ENCODE results near the gene SESN2. TPM values are rescaled to one million over a fixed set of nuclear protein-coding genes. Genes with fewer than 3 reads are reported as not detected.

SESN2 gene
- total RNA-seq, 1 experiment from 2014 or later = 12.2 TPM

GRCh38 chr1:28249013-28249865, 10.1 kb upstream of the SESN2 start:
- ChIA-PET CTCF (interaction anchor here (0.5 to 1.7 kb wide), 12 partner anchors 10 to 268 kb away, joined by 3 to 13 read pairs (median 6); partner anchors contain the start of genes MED18 and SESN2), POLR2A (ENCODE audit: unreplicated experiment) (interaction anchor here (0.5 to 1.9 kb wide), 10 partner anchors 53 to 400 kb away, joined by 3 to 14 read pairs (median 6); partner anchors contain the start of genes MED18, PHACTR4 and RCC1)
- Histone ChIP-seq H3K27ac (peak overlapping the region; percentile 100), H3K36me3 (ENCODE audit: low read depth) (no peaks in the 10 kb centered on the region), H3K4me2 (peak overlapping the region; percentile 93), H3K4me1 (replicated peaks; ENCODE audit: insufficient read depth) (peaks cover 31% of the 10 kb centered on the region), H4K20me1 (ENCODE audit: insufficient read depth) (no peaks in the 10 kb centered on the region), H3F3A (ENCODE audit: insufficient read depth, low read depth) (peaks cover 41% of the 10 kb centered on the region), H3K27me3 (ENCODE audit: insufficient read depth, low read depth) (no peaks in the 10 kb centered on the region), H3K4me3 (peak overlapping the region; percentile 49; the same call in 1 of the 2 replicates), H3K79me2 (ENCODE audit: low read depth) (0 out of 2 replicates have a peak, but pooled peaks cover 3% of the 10 kb centered on the region), H3K9me3 (ENCODE audit: insufficient read depth, low read depth) (no peaks in the 10 kb centered on the region), H2AFZ (no peak overlapping the region), H3K9me2 (ENCODE audit: insufficient read depth) (no peaks in the 10 kb centered on the region)
- TF ChIP-seq EZH2 (IDR thresholded peaks at IDR 0.05; ENCODE audit: low read depth) = no peak
- TF ChIP-seq, protein P1, sequence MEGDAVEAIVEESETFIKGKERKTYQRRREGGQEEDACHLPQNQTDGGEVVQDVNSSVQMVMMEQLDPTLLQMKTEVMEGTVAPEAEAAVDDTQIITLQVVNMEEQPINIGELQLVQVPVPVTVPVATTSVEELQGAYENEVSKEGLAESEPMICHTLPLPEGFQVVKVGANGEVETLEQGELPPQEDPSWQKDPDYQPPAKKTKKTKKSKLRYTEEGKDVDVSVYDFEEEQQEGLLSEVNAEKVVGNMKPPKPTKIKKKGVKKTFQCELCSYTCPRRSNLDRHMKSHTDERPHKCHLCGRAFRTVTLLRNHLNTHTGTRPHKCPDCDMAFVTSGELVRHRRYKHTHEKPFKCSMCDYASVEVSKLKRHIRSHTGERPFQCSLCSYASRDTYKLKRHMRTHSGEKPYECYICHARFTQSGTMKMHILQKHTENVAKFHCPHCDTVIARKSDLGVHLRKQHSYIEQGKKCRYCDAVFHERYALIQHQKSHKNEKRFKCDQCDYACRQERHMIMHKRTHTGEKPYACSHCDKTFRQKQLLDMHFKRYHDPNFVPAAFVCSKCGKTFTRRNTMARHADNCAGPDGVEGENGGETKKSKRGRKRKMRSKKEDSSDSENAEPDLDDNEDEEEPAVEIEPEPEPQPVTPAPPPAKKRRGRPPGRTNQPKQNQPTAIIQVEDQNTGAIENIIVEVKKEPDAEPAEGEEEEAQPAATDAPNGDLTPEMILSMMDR (conservative IDR thresholded peaks at IDR 0.05) = no peak
- TSS peak; percentile 10 for BruUV-seq (replicated peaks)
- DNase-seq = peak; percentile 66 to 87
- intact Hi-C loops (cut with micrococcal nuclease; ENCODE audit: unreplicated experiment) = loop anchor here (1.0 to 5.0 kb wide), 6 partner anchors 80 to 628 kb away; partner anchors contain the start of genes MED18 and RCC1

DNA sequence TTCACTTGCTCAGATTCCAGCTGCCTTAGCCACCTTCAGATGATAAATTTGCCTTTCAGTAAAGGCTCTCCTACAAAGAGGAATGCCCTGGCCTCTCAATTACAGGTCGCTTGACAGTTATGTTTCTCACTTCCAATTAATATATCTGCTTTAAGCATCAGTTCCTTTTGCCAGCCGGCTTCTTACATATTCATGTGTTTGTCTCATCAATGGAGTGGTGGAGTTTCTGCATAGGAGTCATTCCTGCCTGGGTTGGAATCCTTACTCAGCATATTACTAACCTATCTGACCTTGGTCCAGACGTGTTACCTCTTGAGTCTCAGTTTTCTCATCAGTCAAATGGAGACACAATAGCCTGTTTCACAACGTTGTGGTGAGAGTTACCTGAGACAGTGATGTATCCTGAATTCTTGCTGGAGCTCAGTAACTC, 9.4 kb upstream of the SESN2 start:
- Histone ChIP-seq H3K36me3 (ENCODE audit: low read depth) (no peaks in the 10 kb centered on the region), H3F3A (ENCODE audit: insufficient read depth, low read depth) (peaks cover 41% of the 10 kb centered on the region), H4K20me1 (ENCODE audit: insufficient read depth) (no peaks in the 10 kb centered on the region), H3K9me3 (ENCODE audit: insufficient read depth, low read depth) (no peaks in the 10 kb centered on the region), H3K4me3 (no peak overlapping the region), H2AFZ (no peak overlapping the region), H3K4me2 (peak overlapping the region; percentile 93), H3K27ac (peak overlapping the region; percentile 100), H3K27me3 (ENCODE audit: insufficient read depth, low read depth) (no peaks in the 10 kb centered on the region), H3K4me1 (replicated peaks; ENCODE audit: insufficient read depth) (peaks cover 31% of the 10 kb centered on the region), H3K79me2 (ENCODE audit: low read depth) (0 out of 2 replicates have a peak, but pooled peaks cover 3% of the 10 kb centered on the region), H3K9me2 (ENCODE audit: insufficient read depth) (no peaks in the 10 kb centered on the region)
- intact Hi-C loops (cut with micrococcal nuclease; ENCODE audit: unreplicated experiment) = loop anchor here (1.0 to 5.0 kb wide), 6 partner anchors 79 to 627 kb away; partner anchors contain the start of genes MED18 and RCC1
- BruUV-seq (replicated peaks) = no TSS peak
- ChIA-PET CTCF (interaction anchor here (1.2 to 1.7 kb wide), 3 partner anchors 110 to 267 kb away, joined by 7 to 13 read pairs (median 8); no protein-coding TSS in a partner anchor), POLR2A (ENCODE audit: unreplicated experiment) (interaction anchor here (0.5 to 1.9 kb wide), 4 partner anchors 52 to 332 kb away, joined by 4 to 14 read pairs (median 8); partner anchors contain the start of genes PHACTR4 and RCC1)
- no peak for DNase-seq
- no peak for TF ChIP-seq EZH2 (IDR thresholded peaks at IDR 0.05; ENCODE audit: low read depth)
- TF ChIP-seq, protein P1 (conservative IDR thresholded peaks at IDR 0.05) = no peak

DNA sequence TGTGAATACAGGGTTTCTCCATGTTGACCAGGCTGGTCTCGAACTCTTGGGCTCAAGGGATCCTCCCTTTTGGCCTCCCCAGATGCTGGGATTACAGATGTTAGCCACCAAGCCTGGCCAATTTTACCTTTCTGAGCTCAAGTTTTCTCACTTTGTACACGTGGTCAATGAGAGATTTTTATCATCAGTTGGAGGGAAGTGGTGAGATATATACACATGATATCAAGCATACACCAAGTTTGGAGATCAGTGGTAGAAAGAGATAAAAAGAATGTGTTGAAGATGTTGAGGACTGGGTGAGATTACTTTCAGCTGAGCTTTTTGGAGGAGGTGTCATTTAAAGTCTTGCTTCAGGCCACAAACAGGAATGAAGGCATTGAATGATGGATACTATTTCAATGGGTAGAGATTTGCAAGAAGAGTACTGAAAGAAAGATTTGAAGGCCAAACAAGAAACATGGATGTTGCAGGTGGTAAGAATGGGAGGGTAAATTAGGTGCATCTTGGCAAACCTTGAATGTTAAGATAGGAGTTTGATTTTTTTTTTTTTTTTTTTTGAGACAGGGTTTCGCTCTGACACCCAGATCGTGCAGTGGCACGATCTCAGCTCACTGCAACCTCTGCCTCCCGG, 3.0 kb upstream of the SESN2 start:
- H3K4me2 ChIP-seq = no peak overlapping the region
- H3K9me2 ChIP-seq (ENCODE audit: insufficient read depth) = no peaks in the 10 kb centered on the region
- H3K9me3 ChIP-seq (ENCODE audit: insufficient read depth, low read depth) = no peaks in the 10 kb centered on the region
- no peak overlapping the region for H3K27ac ChIP-seq
- ChIA-PET POLR2A (ENCODE audit: unreplicated experiment) (interaction anchor here (0.6 kb wide), 1 partner anchor 74 kb away, joined by 6 read pairs; no protein-coding TSS in a partner anchor), CTCF (no interaction called here)
- peaks cover 16% of the 10 kb centered on the region for H3K79me2 ChIP-seq (ENCODE audit: low read depth)
- BruUV-seq (replicated peaks) = no TSS peak
- H3K4me1 ChIP-seq (replicated peaks; ENCODE audit: insufficient read depth) = peaks cover 11% of the 10 kb centered on the region; the same call in 1 of the 2 replicates
- H3K36me3 ChIP-seq (ENCODE audit: low read depth) = peaks cover 7% of the 10 kb centered on the region; the same call in 1 of the 2 replicates
- DNase-seq = no peak
- no peak overlapping the region for H3K4me3 ChIP-seq
- H2AFZ ChIP-seq = no peak overlapping the region
- TF ChIP-seq EZH2 (IDR thresholded peaks at IDR 0.05; ENCODE audit: low read depth) = no peak
- TF ChIP-seq, protein P1 (conservative IDR thresholded peaks at IDR 0.05) = no peak
- peaks cover 7% of the 10 kb centered on the region; the same call in 1 of the 2 replicates for H3F3A ChIP-seq (ENCODE audit: insufficient read depth, low read depth)
- H3K27me3 ChIP-seq (ENCODE audit: insufficient read depth, low read depth) = no peaks in the 10 kb centered on the region
- intact Hi-C loops (cut with micrococcal nuclease; ENCODE audit: unreplicated experiment) = no loop called here
- peaks cover 12% of the 10 kb centered on the region for H4K20me1 ChIP-seq (ENCODE audit: insufficient read depth)
